H1 (cell line): ENCODE measurements around the gene APAF1. TPM values are rescaled to one million over a fixed set of nuclear protein-coding genes. Genes with fewer than 3 reads are reported as not detected.

Source experiments
- ATF3 ChIP-seq: IDR thresholded peaks from 2 replicates; pipeline ENCODE4 v1.6.1; 2011; ENCODE audit warnings: low read depth, mild to moderate bottlenecking, low read length; ENCODE audit not compliant: insufficient read depth
- CHD7 ChIP-seq: fragments of 300-600 bp; sonication (generic); IDR thresholded peaks from 2 replicates; pipeline ENCODE4 v1.7.1; 2012; ENCODE audit warnings: low read length, moderate library complexity, mild to moderate bottlenecking, inconsistent platforms; ENCODE audit not compliant: insufficient replicate concordance
- EZH2 ChIP-seq: fragments of 200-600 bp; sonication (generic); IDR thresholded peaks from 2 replicates; pipeline ENCODE4 v1.7.1; 2012; ENCODE audit warnings: low read depth, mild to moderate bottlenecking, moderate library complexity, low read length, inconsistent platforms; ENCODE audit not compliant: severe bottlenecking
- GTF2F1 ChIP-seq: IDR thresholded peaks from 2 replicates; pipeline ENCODE4 v1.6.1; 2012; ENCODE audit warnings: low read depth, low read length, improper control_type of control experiment, borderline replicate concordance
- KDM4A ChIP-seq: IDR thresholded peaks from one replicate; pipeline ENCODE4 v1.7.1; 2012; ENCODE audit warnings: low read depth, mild to moderate bottlenecking, moderate library complexity, low read length, inconsistent platforms; ENCODE audit not compliant: severe bottlenecking
- NANOG ChIP-seq: IDR thresholded peaks from 2 replicates; pipeline ENCODE4 v1.6.1; 2011; ENCODE audit warnings: low read length, low read depth, mild to moderate bottlenecking, inconsistent platforms; ENCODE audit not compliant: insufficient read depth, poor library complexity, severe bottlenecking
- polyA plus RNA-seq, 7 experiments: library from polyadenylated mRNA; depleted of rRNA in 3 of 7; stranded (reverse) in 5 of 7; unstranded in 2 of 7; fragments of >200 nt in 5 of 7; fragments of 200-250 nt in 2 of 7; gene quantifications; 1 replicate in 5 of 7; 2 replicates in 1 of 7; 4 replicates in 1 of 7; pipeline versions ENCODE4 v1.2.1 to v1.2.3, GENCODE V29; 2011 to 2013; ENCODE audit warnings: missing spikeins in 2 of 7, mixed read lengths in 2 of 7
- total RNA-seq: library from RNA; stranded (reverse); fragmentation: NEBNext Ultra II Directional; extraction: Animal tissue kit (Norgen Biotek cat#: 25700); gene quantifications from 2 replicates; pipeline ENCODE4 v1.2.1, GENCODE V29; 2021

Gene APAF1
- total and polyA plus RNA-seq, 2 of the 8 experiments (the other 6 are each of a cell fraction or from before 2014, with no cell fraction given), result 4.7 to 22.6 TPM

GRCh38 chr12:98639491-98639890 lies 5.6 kb upstream of the APAF1 start (continued):
- no peak for TF ChIP-seq CHD7
- no peak for TF ChIP-seq NANOG
- no peak for TF ChIP-seq GTF2F1
- TF ChIP-seq ATF3, result no peak
- TF ChIP-seq KDM4A, result no peak
- no peak for TF ChIP-seq EZH2
- TF ChIP-seq, all 59 proteins: peak for 0
